Measurements from ENCODE around the gene SNN.

SNN gene

DNA sequence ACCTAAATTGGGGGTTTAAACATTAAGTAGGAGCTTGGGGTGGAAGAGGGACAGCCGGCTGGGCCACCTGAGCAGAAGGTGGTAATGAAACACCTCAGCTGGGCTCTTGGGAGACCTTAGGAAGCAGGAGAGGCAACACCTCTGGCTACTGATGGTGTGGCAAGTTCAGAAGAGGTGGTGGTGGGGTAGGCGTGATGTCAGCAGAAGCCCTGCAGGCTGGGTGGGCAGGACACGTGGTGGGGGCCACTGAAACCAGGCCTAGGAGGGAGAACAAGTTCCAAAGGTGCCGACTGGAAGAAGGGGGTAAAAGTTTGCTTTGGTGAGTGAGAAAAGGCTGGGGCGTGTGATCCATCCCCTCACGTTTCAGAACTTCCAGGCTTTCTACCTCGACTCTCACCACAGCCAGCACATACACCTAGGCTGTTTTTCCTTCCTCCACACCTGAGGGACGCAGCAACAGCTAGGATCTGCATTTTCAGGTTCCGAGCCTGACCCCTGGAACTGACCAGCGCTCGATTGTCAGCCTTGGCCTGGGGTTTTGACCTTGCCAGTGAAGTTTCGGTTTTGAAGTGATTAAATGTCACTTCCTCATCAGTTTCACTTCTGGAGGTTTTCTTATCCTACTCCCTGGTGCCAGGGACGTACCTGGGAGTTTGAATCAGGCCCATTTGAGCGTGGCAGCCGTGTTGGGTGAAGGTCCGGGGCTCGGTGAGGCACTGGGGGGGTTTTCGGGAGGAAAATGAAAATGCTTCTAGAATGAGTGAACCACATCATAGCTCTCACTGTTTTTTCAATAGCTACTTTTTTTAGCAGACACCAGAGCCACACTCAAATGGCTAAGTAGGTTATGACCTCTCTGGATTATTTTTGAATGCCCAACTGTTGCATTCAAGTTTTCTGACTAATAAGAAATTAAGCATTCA is 10.0 kb downstream of the SNN start:
- TF ChIP-seq, protein P1, sequence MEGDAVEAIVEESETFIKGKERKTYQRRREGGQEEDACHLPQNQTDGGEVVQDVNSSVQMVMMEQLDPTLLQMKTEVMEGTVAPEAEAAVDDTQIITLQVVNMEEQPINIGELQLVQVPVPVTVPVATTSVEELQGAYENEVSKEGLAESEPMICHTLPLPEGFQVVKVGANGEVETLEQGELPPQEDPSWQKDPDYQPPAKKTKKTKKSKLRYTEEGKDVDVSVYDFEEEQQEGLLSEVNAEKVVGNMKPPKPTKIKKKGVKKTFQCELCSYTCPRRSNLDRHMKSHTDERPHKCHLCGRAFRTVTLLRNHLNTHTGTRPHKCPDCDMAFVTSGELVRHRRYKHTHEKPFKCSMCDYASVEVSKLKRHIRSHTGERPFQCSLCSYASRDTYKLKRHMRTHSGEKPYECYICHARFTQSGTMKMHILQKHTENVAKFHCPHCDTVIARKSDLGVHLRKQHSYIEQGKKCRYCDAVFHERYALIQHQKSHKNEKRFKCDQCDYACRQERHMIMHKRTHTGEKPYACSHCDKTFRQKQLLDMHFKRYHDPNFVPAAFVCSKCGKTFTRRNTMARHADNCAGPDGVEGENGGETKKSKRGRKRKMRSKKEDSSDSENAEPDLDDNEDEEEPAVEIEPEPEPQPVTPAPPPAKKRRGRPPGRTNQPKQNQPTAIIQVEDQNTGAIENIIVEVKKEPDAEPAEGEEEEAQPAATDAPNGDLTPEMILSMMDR (IDR thresholded peaks at IDR 0.05; ENCODE audit: low read depth, low read length): no peak
- H3K4me3 ChIP-seq (ENCODE audit: low read depth, low read length): no peak overlapping the region

DNA sequence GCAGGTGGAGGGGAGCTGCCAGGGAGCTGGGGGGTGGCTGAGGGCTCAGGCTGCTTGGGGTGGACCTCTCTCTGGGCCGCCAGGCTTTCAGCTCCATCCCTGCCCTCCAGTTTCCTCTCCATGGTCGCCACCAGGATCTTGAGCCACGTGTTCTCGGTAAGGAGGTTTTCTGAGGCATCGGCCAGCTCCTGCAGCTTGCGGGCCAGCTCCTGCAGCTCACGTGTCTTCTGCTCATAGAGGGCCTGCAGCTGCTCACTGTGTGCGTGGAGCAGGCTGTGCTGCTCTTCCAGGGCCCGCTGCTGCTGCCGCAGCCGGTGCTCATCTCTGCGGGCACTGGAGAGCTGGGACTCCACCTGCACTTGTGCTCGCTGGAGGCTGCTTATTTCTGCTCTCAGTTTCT is 11.0 kb downstream of the SNN start:
- TF ChIP-seq, protein P1 (IDR thresholded peaks at IDR 0.05; ENCODE audit: low read depth, low read length): no peak
- H3K4me3 ChIP-seq (ENCODE audit: low read depth, low read length): no peak overlapping the region

DNA sequence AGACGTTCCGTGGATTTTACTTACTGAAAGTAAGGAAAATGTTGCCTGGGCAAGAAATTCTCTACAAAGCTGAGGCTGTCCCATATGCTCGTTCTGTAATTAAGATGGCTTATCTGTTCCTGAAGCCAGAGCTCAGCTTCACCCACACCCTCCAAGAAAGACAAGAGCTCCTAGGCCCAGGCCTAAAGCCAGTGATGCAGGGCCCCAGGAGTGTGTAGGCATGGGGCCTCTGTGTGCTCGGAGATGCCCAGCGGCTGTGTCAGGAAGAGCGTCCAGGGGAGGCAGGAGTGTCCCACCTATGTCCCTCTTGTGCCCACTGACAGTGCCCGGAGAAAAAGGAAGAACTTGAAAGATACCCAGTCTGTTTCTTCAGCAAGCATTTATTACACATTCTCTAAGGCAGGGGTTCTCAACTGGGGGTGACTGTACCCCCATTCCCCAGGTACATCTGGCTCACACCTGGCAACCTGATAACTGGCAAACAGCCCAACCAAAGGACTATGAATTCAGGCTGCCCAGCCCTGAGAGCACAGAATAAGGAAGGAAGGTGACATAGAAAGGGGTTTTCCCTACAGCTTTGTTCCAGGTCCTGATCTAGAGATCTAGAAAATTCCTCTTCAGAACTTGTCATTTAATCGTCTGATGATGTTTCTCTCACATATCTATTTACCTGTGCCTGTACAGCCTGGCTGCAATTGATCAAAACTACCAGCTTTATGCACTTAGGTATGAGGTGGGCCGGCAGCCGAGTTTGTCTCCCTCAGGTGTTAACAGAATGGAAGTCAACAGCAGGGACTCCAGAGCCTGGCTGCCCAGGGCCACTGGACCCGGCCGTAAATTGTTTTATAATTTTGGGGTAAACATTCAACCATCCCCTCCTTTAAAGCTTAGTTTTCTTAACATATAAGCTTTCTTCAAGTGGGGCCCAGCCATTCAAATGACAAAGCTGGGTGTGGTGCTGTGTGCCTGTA is 12.0 kb downstream of the SNN start:
- no peak overlapping the region for H3K4me3 ChIP-seq (ENCODE audit: low read depth, low read length)
- TF ChIP-seq, protein P1 (IDR thresholded peaks at IDR 0.05; ENCODE audit: low read depth, low read length): no peak

DNA sequence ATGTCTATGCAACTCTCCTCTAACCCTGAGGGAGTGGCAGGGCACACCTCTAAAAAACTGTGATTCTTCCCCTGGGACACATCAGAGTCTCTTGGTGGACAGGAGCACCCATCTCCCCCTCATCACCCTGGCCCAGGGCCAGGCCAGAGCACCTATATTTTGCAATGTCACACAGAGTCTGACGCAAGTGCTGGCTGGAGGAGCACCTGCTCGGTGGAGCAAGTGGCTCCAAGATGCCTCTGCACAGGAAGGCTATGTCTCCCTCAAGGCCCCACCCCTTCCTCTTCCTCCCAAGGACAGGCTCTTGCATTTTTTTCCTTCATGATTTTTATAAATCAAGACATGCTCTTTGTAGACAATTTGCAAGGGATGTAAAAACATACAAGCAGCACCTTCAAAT is 13.3 kb downstream of the SNN start:
- TF ChIP-seq, protein P1 (IDR thresholded peaks at IDR 0.05; ENCODE audit: low read depth, low read length): no peak

DNA sequence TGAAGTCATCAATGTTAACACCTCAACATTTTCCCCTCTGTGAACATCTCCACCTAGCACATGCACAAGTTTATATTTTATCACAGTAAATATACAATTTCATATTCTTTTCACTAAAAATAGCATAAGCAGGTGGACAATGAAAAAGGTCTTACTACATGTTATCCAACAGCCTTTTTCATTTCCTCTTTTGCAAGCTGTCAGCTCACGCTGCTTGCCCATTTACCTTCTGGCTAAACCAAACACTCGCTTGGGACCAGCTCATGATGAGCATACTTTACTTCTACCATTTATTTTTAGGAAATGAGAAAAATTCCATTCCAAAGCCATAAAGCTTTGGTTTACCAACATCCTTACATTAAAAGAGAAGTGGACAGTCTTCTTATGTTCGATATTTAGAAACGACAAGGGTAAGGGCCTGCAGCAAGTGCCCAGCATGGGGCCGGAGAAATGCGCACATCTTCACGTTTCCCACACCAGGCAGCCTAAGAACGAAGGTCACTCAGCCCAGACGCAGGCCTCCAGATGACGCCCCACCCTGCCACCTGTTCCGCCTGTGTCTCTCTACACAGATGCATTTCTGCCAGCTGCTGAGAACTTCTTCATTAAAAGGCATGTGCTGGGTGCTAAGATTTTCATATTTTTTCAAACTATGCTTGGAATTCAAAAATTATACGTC is 13.9 kb downstream of the SNN start:
- no peak overlapping the region for H3K4me3 ChIP-seq (ENCODE audit: low read depth, low read length)
- TF ChIP-seq, protein P1 (IDR thresholded peaks at IDR 0.05; ENCODE audit: low read depth, low read length): no peak

More for the DNA sequence above, 13.3 kb downstream of the SNN start:
- no peak overlapping the region for H3K4me3 ChIP-seq (ENCODE audit: low read depth, low read length)

DNA sequence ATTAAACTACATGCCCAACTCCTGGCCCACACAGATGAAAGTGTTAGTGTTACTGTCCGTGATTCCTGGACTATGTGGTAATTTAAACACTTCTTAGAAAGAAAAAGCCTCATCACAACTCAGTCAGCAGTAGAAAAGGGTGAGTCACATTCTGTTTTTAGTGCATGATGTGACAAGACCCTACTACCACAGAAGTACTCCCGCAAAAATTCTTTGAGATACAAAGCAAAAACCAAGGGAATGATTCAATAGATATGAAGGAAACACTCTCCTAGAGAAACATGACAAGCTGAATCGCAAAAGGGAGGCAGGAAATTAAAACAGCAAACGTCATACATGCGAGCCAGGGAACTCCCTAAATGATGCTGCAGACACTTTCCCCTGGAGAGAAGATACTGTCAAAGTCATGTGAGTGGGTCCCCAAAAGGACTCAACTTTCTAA is 14.4 kb downstream of the SNN start:
- H3K4me3 ChIP-seq (ENCODE audit: low read depth, low read length): no peak overlapping the region
- TF ChIP-seq, protein P1 (IDR thresholded peaks at IDR 0.05; ENCODE audit: low read depth, low read length): no peak
